Left ventricle myocardium inferior (tissue), 1 donor: Measurements from ENCODE around the gene ARFGAP3. TPM values are rescaled to one million over a fixed set of nuclear protein-coding genes. Genes with fewer than 3 reads are reported as not detected.

Experiments used
- DNase-seq: peaks from one replicate; pipeline ENCODE4 v3.0.0-alpha.2; 2020
- H3K27ac ChIP-seq: fragments of 200-600 bp; replicated peaks from 2 replicates; pipeline ENCODE4 v1.8.0; 2021
- H3K27me3 ChIP-seq: fragments of 200-600 bp; 2 replicates; pipeline ENCODE4 v1.8.0; 2021; ENCODE audit warnings: low read depth
- H3K36me3 ChIP-seq: fragments of 200-600 bp; 2 replicates; pipeline ENCODE4 v1.8.0; 2021
- H3K4me1 ChIP-seq: fragments of 200-600 bp; 2 replicates; pipeline ENCODE4 v1.8.0; 2021
- H3K4me3 ChIP-seq: fragments of 200-600 bp; 2 replicates; pipeline ENCODE4 v1.8.0; 2021; ENCODE audit warnings: mild to moderate bottlenecking, moderate library complexity
- H3K9me3 ChIP-seq: fragments of 200-600 bp; replicated peaks from 2 replicates; pipeline ENCODE4 v1.8.0; 2021
- intact Hi-C: fragments of 100-400 bp; cut with micrococcal nuclease; formaldehyde crosslinking; loops from one replicate; pipeline ENCODE4 v1.11.0; 2022
- total RNA-seq: library from RNA; stranded (reverse); fragmentation: NEBNext Ultra II Directional; extraction: Animal tissue kit (Norgen Biotek cat#: 25700); gene quantifications from one replicate; pipeline ENCODE4 v1.2.1, GENCODE V29; 2021
- TF ChIP-seq, protein P1 (sequence below): fragments of 200-600 bp; IDR thresholded peaks from 2 replicates; pipeline ENCODE4 v1.8.0; 2021; ENCODE audit warnings: antibody characterized with exemption, mild to moderate bottlenecking, borderline replicate concordance
- donor health status: DM: no; HTN: yes; CAD: no; lungs with severe emphysema.

Gene ARFGAP3
- total RNA-seq, 1 donor from 2014 or later: 26.9 TPM

DNA sequence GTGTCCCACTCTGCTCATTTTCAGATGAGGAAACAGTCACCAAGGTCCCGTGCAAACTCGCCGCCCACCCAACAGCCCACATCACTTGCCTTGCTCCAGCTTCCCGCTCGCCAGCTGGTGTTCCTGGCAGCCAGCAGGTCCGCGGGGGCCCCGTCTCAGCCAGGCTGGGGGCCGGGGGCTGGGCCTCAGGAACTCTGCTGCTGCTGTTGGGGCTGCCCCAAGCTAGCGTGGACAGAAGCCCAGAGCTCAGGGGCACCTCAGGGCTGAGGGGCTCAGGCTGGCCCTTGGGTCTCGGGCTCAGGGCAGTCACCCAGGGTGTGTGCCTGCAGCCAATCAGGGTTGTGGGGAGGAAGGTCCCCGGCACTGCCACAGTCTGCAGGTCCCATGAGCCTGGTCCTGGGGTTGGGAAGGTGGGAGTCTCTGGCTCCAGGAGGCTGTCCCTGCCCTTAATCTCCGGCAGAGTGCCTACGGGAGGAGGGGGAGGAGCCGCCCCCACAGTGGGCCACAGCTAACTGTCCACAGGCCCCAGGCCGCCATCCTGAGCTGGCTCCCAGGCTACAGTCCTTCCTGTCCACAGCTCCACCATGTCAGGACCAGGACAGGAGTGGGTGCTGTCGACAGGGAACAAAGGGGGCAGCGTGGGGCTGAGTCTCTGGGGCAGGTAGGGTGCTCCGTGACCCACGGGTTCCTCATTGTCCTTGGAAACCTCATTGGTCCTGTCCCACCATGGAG is 65.2 kb downstream of the ARFGAP3 start:
- H3K36me3 ChIP-seq: no peaks in the 10 kb centered on the region
- peak overlapping the region; percentile 81 for H3K27ac ChIP-seq
- no peak overlapping the region for H3K4me3 ChIP-seq
- no peaks in the 10 kb centered on the region for H3K9me3 ChIP-seq
- H3K4me1 ChIP-seq: peaks cover 47% of the 10 kb centered on the region
- H3K27me3 ChIP-seq: no peaks in the 10 kb centered on the region
- TF ChIP-seq, protein P1, sequence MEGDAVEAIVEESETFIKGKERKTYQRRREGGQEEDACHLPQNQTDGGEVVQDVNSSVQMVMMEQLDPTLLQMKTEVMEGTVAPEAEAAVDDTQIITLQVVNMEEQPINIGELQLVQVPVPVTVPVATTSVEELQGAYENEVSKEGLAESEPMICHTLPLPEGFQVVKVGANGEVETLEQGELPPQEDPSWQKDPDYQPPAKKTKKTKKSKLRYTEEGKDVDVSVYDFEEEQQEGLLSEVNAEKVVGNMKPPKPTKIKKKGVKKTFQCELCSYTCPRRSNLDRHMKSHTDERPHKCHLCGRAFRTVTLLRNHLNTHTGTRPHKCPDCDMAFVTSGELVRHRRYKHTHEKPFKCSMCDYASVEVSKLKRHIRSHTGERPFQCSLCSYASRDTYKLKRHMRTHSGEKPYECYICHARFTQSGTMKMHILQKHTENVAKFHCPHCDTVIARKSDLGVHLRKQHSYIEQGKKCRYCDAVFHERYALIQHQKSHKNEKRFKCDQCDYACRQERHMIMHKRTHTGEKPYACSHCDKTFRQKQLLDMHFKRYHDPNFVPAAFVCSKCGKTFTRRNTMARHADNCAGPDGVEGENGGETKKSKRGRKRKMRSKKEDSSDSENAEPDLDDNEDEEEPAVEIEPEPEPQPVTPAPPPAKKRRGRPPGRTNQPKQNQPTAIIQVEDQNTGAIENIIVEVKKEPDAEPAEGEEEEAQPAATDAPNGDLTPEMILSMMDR: no peak
- intact Hi-C loops: no loop called here
- peak; percentile 75 for DNase-seq

DNA sequence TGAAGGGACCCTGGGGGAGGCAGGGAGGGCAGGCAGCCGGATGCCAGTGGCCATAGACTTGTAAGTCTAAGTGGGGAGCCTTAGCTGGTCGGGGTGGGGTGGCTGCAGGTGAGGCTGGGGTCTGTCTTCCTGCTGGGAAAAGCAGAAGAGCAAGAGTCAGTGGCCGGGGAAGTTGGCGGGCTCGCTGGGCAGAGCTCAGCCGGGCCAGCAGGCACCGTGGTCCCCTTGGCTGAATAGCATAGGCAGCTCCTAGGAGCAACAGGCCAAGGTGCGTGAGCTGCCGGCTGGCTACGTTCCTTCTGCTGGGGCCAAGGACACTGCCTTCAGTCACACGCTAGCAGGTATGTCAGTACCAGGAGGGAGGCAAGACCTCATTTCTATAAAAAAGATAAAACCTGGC is 68.6 kb downstream of the ARFGAP3 start:
- H3K27ac ChIP-seq: no peak overlapping the region
- no peak overlapping the region for H3K4me3 ChIP-seq
- H3K27me3 ChIP-seq: no peaks in the 10 kb centered on the region
- H3K4me1 ChIP-seq: peaks cover 22% of the 10 kb centered on the region
- no peaks in the 10 kb centered on the region for H3K36me3 ChIP-seq
- TF ChIP-seq, protein P1: no peak
- intact Hi-C loops: no loop called here
- no peaks in the 10 kb centered on the region for H3K9me3 ChIP-seq
- DNase-seq: no peak

DNA sequence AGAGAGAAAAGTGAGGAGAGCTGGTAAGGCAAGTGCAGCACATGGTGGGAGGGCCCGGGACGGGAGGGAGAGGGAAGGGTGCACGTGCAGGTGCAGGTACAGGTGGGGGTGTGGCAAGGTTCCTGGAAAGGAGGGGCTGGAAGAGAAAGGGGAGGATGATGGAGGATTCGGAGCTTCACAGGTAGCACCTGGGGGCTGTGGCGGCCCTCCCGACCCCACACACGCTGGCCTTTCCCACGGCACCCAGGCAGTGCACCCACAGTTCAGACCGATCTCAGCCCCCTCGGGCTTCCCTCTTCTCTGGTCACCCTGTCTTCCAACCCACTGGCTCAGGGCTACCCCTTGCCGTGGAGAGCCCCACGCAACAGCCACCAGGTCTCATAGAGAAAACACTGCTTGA is 69.1 kb downstream of the ARFGAP3 start:
- H3K27ac ChIP-seq: no peak overlapping the region
- TF ChIP-seq, protein P1: no peak
- peaks cover 17% of the 10 kb centered on the region for H3K4me1 ChIP-seq
- intact Hi-C loops: no loop called here
- H3K36me3 ChIP-seq: no peaks in the 10 kb centered on the region
- no peaks in the 10 kb centered on the region for H3K27me3 ChIP-seq
- no peaks in the 10 kb centered on the region for H3K9me3 ChIP-seq
- H3K4me3 ChIP-seq: no peak overlapping the region
- DNase-seq: no peak

GRCh38 chr22:42787357-42787736 is 69.7 kb downstream of the ARFGAP3 start:
- H3K27ac ChIP-seq: no peak overlapping the region
- no peaks in the 10 kb centered on the region for H3K9me3 ChIP-seq
- intact Hi-C loops: no loop called here
- peaks cover 11% of the 10 kb centered on the region for H3K4me1 ChIP-seq
- no peak overlapping the region for H3K4me3 ChIP-seq
- no peak for DNase-seq
- H3K27me3 ChIP-seq: no peaks in the 10 kb centered on the region
- H3K36me3 ChIP-seq: no peaks in the 10 kb centered on the region
- TF ChIP-seq, protein P1: no peak

- intact Hi-C loops: no loop called here
- Histone ChIP-seq H3K9me3 (no peaks in the 10 kb centered on the region), H3K4me1 (peaks cover 6% of the 10 kb centered on the region), H3K27me3 (no peaks in the 10 kb centered on the region), H3K4me3 (no peak overlapping the region), H3K36me3 (no peaks in the 10 kb centered on the region), H3K27ac (no peak overlapping the region)
- TF ChIP-seq, protein P1: no peak
- no peak for DNase-seq
These were observed 70.3 kb downstream of the ARFGAP3 start for GRCh38 chr22:42786606-42787356.
